ENCODE measurements around the gene ZCCHC24. TPM values are rescaled to one million over a fixed set of nuclear protein-coding genes. Genes with fewer than 3 reads are reported as not detected.
A peak's percentile ranks its signal among the peaks of the same experiment; 100 is the strongest.
"Not testable (repeated sequence)": the region's sequence is repeated elsewhere in the genome, so short reads cannot be mapped to it uniquely, and the experiment has no call there.

Gene ZCCHC24
- total RNA-seq, 4 donors from 2014 or later: 2.8 to 39.6 (median 9.3) TPM

GRCh38 chr10:79448732-79449049, 3.3 kb upstream of the ZCCHC24 start:
- H3K4me3 ChIP-seq: no peak overlapping the region
- H3K9me3 ChIP-seq: no peaks in the 10 kb centered on the region
- DNase-seq: no peak
- H3K36me3 ChIP-seq: no peaks in the 10 kb centered on the region
- TF ChIP-seq POLR2A (IDR thresholded peaks at IDR 0.05): no peak
- TF ChIP-seq, protein P1, sequence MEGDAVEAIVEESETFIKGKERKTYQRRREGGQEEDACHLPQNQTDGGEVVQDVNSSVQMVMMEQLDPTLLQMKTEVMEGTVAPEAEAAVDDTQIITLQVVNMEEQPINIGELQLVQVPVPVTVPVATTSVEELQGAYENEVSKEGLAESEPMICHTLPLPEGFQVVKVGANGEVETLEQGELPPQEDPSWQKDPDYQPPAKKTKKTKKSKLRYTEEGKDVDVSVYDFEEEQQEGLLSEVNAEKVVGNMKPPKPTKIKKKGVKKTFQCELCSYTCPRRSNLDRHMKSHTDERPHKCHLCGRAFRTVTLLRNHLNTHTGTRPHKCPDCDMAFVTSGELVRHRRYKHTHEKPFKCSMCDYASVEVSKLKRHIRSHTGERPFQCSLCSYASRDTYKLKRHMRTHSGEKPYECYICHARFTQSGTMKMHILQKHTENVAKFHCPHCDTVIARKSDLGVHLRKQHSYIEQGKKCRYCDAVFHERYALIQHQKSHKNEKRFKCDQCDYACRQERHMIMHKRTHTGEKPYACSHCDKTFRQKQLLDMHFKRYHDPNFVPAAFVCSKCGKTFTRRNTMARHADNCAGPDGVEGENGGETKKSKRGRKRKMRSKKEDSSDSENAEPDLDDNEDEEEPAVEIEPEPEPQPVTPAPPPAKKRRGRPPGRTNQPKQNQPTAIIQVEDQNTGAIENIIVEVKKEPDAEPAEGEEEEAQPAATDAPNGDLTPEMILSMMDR (IDR thresholded peaks at IDR 0.05): no peak
- no peaks in the 10 kb centered on the region for H3K27me3 ChIP-seq
- no peak overlapping the region for H3K27ac ChIP-seq
- peaks cover 0 to 16% (median 8%) of the 10 kb centered on the region in 4 donors for H3K4me1 ChIP-seq

DNA sequence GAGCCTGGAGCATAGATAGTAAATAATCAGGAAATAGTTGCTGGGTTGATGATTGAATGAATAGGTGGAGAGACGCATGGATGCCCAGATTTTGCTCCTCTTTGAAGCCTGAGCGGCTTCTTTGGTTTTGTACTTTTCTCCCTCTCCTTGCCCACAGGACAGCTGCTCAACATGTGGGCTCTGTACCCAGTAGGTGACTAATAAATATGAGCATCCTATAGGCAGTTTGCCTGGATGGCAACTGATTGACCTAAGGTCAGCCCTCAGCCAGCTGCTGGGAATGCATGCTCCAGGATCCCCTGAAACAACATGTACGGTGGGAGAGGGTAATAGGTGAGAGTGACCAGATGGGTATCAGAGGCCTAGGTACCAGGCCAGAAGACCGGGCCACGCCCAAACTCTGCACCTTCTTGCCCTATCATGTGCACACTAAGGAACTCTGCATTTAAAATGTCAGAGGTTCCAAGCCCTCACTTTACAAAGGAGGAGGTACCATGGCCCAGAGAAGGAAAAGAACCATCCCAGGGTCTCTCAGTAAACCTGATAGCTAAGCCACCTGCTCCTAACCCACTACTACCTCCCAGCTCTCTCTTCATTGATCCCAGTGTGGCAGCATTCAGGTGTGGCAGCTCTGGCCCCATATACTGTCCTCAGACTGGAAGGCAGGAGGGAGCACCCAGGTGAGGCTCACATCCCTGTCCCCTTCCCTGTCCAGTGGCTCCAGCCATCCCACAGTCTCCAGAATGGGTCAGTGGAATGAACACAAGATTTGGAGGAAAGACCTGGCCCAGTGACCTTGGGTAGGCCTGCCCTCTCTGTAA, 2.7 kb upstream of the ZCCHC24 start:
- no peak overlapping the region for H3K27ac ChIP-seq
- no peak for TF ChIP-seq POLR2A (IDR thresholded peaks at IDR 0.05)
- TF ChIP-seq, protein P1 (IDR thresholded peaks at IDR 0.05): no peak
- peaks cover 0 to 22% (median 11%) of the 10 kb centered on the region in 4 donors for H3K4me1 ChIP-seq
- no peak overlapping the region for H3K4me3 ChIP-seq
- no peaks in the 10 kb centered on the region for H3K9me3 ChIP-seq
- no peaks in the 10 kb centered on the region for H3K36me3 ChIP-seq
- no peaks in the 10 kb centered on the region for H3K27me3 ChIP-seq
- peak in 1 of 3 donors; percentile 39 for DNase-seq

DNA sequence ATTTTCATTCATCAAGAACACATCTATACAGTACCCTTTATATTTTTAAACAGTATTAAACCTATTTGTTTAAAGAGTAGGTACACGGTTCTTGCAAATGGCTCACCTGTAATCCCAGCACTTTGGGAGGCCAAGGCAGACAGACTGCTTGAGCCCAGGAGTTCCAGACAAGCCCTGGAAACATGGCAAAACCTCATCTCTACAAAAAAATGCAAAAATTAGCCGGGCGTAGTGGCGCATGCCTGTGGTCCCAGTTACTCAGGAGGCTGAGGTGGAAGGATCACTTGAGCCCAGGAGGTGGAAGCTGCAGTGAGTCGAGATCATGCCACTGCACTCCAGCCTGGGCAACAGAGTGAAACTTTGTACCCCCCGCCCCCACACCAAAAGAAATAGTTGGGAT, 1.8 kb upstream of the ZCCHC24 start:
- peaks cover 0 to 29% (median 11%) of the 10 kb centered on the region in 4 donors for H3K4me1 ChIP-seq
- not testable (repeated sequence) for H3K27me3 ChIP-seq, H3K36me3 ChIP-seq, H3K9me3 ChIP-seq, H3K4me3 ChIP-seq
- H3K27ac ChIP-seq: peak overlapping the region in 1 of 4 donors; percentile 95
- DNase-seq: peak in 1 of 3 donors; percentile 34

DNA sequence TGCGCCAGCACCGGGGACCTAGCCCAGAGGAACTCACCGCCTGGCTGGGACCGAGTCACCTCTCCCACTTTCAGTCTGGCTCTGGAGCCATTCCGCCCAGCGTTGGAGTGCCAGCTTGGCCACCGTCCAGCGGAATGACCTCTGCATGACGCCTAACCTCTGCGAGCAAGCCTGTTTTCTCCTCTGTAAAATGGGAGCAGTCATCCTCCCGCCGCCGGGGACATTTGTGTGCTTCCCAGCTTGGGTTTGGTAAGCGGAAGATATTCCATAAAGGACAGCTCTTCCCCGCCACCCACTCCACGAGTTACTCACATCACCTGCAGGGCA, 1.3 kb upstream of the ZCCHC24 start:
- Histone ChIP-seq H3K4me1 (peaks cover 0 to 35% (median 11%) of the 10 kb centered on the region in 4 donors), H3K36me3 (no peaks in the 10 kb centered on the region), H3K4me3 (peak overlapping the region; percentile 61 to 85 (median 80)), H3K27ac (peak overlapping the region; percentile 56 to 95 (median 92)), H3K9me3 (no peaks in the 10 kb centered on the region), H3K27me3 (no peaks in the 10 kb centered on the region)
- no peak for TF ChIP-seq POLR2A (IDR thresholded peaks at IDR 0.05)
- TF ChIP-seq, protein P1 (IDR thresholded peaks at IDR 0.05): no peak
- peak in 2 of 3 donors; percentile 27 to 65 for DNase-seq

GRCh38 chr10:79445977-79446757, 743 bp upstream of the ZCCHC24 start:
- Histone ChIP-seq H3K4me1 (peaks cover 0 to 36% (median 11%) of the 10 kb centered on the region in 4 donors), H3K4me3 (peak overlapping the region; percentile 61 to 85 (median 80))

More at GRCh38 chr10:79445977-79446757, 743 bp upstream of the ZCCHC24 start:
- Histone ChIP-seq H3K27ac (peak overlapping the region; percentile 56 to 95 (median 92)), H3K27me3 (no peaks in the 10 kb centered on the region), H3K9me3 (no peaks in the 10 kb centered on the region), H3K36me3 (no peaks in the 10 kb centered on the region)
- TF ChIP-seq, protein P1 (IDR thresholded peaks at IDR 0.05): no peak
- TF ChIP-seq POLR2A (IDR thresholded peaks at IDR 0.05): no peak
- peak in 2 of 3 donors; percentile 27 to 63 for DNase-seq

Measured in Peyer's patch (tissue), 4 donors.